D341Med (cell line): ENCODE measurements around the gene TRMU.
A peak's percentile ranks its signal among the peaks of the same experiment; 100 is the strongest.

ENCODE experiments used
- DNase-seq: peaks from one replicate; pipeline ENCODE4 v3.0.0; 2012; ENCODE audit warnings: low spot score

The TRMU gene

GRCh38 chr22:46337870-46338269 is 2.4 kb downstream of the TRMU start:
- no peak for DNase-seq

- no peak for DNase-seq
Measured at GRCh38 chr22:46338636-46339035, 3.1 kb downstream of the TRMU start.

GRCh38 chr22:46339956-46340355 is 4.4 kb downstream of the TRMU start:
- no peak for DNase-seq

DNA sequence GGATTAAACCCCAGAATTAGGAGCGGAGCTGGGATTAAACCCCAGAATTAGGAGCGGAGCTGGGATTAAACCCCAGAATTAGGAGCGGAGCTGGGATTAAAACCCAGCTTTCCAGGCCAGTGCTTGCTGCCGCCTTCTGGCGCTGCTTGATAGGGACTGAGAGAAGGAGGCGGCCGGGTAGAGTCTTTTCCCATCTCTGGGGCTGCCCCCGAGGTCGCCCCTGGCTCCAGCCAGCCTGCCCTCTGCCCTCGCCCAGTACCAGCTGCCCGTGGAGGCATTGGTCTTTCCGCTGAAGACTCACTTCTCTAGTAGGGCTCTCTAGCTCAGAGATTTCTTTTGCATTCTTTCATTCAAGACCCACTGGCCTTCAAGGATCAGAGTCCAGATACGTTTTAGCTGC is 5.2 kb downstream of the TRMU start:
- DNase-seq = no peak

GRCh38 chr22:46346680-46347405 is 11.3 kb downstream of the TRMU start:
- no peak for DNase-seq

GRCh38 chr22:46347646-46348045 is 12.1 kb downstream of the TRMU start:
- DNase-seq = no peak

DNA sequence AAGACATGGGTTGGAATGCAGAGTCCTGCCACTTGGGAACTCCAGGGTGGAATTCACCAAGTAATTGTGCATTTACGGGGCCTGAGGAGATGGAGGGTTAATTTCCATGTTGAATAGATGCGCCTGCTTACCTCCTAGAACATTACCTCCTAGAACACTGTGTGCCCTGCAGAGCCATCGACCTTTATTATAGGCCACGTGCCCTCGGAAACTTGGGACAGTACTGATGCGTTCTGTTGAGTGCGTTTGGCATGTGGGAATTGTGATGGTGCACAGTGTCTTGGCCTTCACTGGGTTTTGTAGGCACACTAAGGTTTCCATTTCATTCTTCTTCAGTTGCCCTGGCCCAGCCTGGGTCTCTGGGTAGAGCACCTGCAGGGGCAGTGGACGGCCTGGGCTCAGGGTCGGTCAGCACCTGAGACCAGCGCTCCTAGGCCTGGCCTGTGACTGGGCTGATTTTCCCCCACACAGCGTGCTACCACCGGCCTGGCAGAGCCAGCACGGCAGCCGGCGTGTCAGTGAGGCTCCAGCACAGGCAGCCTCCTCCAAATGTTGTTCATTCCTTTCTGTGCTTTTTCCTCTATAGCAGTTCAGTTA is 12.7 kb downstream of the TRMU start:
- DNase-seq = no peak

DNA sequence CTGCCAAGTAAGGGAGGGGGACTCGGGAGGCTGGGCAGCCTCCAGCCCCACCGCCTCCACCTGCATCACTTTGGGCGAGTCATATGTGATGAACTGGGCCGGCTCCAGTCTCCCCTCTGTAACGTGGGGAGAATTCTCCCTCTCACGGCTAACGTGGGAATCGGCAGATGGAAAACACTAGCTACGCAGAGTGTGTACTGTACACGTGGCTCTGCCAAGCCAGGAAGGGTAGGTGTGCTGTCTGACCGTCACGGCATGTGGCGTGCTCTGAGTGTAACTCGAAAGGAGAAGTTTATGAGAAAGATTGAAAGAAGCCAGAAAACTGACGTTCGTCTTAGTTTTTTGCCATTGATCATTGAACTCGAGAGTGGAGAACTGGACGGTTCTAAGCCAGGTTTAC is 13.7 kb downstream of the TRMU start:
- DNase-seq = no peak

DNA sequence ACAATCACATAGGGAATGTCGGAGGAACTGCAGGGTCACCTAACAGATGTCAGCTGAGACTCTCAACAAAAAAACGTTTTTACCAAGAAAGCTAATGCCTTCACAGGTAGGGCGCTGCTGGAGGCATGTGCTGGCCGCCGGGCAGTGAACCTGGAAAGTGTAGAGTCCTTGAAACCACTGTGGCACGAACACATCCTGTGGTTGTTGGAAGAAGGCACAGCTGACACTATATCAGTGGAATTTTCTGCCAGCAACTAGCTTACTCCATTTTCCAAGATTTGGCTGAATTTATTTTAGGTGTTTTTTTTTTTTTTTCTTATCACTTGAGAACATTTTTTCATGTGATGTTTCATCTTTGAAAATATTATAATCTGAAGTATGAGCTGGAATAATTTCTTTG is 14.2 kb downstream of the TRMU start:
- DNase-seq = no peak

- no peak for DNase-seq
Measured at GRCh38 chr22:46350121-46350520, 14.6 kb downstream of the TRMU start.

DNA sequence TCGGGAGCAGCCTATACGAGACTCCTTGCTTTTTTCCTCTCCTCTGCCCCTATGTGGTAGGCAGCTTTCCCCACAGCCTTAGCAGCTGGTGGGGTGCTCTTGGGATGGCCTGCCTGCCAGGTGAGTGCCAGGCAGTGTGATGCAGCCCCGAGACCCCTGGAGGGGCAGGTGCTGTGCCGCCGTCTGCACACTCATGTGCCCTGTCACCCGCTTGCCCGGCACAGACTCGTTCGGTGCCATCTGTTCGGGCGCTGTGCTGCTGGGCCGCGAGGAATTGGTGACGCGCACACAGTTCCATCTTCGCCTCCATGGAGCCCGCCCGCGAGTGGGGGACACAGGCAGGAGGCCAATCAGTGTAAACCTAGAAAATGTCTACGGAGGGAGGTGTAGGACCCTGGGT is 15.1 kb downstream of the TRMU start:
- DNase-seq = no peak

GRCh38 chr22:46351131-46351735 is 15.7 kb downstream of the TRMU start:
- DNase-seq = no peak

DNA sequence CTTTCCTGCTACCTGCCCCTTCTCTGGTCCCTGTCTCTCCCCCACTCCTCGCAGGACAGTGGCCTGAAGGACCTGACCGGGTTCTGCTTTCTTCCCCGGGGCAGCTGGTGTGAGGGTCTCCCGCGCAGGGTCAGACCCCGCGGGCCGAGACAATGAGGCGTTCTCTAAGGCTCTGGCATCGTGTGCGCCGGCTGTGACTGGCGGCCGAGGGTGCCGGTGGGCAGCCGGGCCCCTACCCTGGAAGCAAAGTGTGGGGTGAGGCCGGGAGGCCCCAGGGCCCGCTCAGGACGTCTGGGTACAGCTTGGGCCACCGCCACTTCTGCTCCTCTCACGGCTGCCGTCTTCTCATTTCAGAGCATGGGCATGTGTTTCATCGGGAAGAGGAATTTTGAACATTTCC is 16.3 kb downstream of the TRMU start:
- DNase-seq = no peak

DNA sequence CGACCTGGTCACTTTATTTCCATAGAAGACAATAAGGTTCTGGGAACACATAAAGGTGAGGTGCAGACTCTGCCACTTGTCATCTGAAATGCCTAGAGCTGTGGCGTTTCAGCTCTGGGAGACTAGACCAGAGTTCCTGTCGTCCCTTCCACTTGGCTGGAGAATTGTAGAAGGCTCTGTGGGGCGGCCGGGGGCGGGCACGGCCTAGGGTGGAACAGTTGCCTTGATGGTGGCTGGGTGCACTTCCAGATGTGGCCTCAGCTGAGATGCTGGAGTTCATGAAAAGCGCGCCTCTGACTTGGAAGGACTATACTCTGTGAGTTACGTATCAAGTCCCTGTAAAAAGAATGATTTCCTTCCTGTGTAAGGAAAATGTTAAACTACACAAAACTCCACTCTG is 16.8 kb downstream of the TRMU start:
- no peak for DNase-seq

DNA sequence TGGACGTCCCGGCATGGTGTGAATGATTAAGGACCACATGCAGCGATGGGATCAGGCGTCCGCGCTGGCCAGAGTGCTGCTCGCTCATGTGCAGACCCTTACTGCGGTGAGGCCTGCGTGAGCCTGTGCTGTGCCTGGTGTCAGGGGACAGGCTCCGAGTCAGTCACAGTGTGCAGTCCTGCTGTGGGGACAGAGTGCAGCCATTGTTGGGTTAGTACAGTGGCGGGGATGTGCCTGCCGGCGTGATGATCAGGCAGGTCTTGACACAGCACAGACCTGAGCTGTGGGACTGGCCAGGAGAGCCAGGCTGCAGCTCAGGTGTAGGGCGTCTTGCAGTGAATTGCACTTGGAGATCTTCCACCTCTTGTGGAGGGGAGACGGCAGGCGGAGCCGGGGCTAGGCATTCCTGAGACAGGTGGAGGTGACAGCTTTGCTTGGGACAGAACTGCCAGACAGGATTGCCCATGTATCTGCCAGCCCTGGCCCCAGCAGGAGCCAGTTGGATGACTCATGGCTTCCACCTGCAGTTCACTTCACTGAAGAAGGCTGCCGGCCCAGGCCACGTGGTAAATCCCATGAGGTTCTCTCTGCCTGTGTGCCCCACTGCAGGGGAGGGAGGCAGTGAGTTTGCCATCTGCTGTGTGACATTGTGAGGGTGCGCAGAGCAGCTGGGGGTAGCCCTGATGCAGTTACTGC is 17.3 kb downstream of the TRMU start:
- DNase-seq = peak; percentile 88

DNA sequence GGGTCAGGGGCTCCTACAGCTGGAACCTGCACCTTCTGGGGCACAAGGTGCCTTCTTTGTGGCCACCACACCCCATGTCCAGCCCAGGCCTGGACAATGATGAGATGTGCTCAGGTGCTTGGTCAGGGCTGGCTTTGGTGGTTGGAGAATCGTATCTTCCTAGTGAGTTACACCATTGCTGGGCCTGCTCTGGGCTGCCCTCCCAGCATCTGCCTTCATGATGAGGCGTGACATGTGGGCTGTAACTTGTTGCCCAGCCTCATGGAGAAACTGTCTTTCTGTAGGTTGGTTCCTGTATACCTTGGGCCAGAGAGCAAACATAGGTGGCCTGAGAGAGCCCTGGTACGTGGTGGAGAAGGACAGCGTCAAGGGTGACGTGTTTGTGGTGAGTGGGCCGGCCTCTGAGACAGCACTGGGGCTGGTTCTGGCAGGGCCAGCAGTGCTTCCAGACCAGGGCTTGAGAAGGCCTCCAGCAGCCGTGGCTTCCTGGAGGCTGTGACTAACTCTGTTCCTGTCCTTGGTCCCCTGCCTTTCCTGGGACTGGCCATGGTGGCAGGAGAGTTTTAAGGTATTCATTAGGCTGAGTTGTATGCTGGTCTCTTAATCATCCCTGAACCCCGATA is 18.1 kb downstream of the TRMU start:
- DNase-seq = no peak

GRCh38 chr22:46354176-46354992 is 18.9 kb downstream of the TRMU start:
- no peak for DNase-seq

DNA sequence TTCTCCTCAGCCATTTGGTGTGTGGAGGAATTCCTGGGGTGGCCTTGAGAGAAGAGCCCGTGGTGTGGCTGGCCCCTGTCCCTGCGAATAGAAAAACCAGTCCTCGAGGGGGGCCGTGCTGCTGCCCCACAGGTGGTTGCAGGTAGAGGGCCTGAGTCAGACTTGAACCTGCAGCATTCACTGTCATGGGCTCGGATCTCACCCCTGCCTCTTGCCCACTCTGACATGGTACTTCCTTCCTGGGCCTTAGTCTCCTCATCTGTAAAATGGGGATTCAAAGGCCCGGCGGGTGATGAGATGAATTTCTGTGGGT is 19.4 kb downstream of the TRMU start:
- no peak for DNase-seq

DNA sequence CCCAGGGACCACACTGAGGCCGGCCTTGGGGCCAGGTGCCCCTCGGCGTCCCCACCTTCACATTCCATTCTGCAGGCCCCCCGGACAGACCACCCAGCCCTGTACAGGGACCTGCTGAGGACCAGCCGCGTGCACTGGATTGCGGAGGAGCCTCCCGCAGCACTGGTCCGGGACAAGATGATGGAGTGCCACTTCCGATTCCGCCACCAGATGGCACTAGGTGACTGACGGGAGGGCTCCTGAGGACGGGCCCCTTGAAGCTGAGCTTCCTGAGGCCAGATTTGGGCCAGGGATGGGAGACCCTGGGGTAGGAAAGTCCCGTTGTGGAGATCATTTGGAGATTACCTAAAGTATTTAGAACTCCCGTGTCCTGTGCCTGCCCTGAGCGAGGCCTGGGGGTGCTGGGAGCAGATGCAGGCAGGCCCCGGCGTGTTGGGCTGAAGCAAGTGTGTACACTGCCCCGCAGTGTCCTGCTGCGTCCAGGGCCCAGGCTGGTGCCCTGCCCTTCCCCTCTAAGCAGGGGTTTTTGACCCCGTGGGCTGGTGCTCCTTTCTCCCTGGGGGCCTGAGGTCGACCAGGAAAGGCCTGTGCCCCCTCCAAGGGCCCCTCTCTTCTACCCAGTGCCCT is 20.0 kb downstream of the TRMU start:
- peak; percentile 87 for DNase-seq

DNA sequence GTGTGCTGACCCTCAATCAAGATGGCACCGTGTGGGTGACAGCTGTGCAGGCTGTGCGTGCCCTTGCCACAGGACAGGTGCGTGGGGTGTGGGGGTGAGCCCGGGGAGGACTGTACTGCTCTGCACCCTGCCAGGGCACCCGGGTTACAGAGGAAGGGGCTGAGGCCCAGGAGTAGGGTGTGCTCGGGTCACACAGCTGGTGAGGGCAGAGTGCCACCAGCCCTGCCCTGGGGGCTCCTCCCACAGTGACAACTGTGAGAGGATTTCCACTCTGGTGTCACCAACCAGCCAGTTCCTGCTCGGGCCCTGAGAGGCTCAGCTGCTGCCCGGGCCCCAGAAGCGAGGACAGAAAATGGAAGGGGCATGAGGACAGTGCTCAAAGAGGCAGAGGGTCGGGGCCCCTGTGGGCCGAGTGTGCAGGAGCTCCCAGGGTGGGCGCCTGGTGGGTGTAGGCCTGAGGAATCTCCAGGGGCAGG is 20.5 kb downstream of the TRMU start:
- no peak for DNase-seq
